Fibroblast of skin of left biceps (primary cell): Measurements from ENCODE around the gene KATNB1.
"Not testable (repeated sequence)": the region's sequence is repeated elsewhere in the genome, so short reads cannot be mapped to it uniquely, and the experiment has no call there.

Experiments
- DNase-seq, 2 experiments: peaks; one replicate each; pipeline ENCODE4 v3.0.0-alpha.2; 2013; ENCODE audit warnings: low read depth in 2 of 2

The KATNB1 gene

DNA sequence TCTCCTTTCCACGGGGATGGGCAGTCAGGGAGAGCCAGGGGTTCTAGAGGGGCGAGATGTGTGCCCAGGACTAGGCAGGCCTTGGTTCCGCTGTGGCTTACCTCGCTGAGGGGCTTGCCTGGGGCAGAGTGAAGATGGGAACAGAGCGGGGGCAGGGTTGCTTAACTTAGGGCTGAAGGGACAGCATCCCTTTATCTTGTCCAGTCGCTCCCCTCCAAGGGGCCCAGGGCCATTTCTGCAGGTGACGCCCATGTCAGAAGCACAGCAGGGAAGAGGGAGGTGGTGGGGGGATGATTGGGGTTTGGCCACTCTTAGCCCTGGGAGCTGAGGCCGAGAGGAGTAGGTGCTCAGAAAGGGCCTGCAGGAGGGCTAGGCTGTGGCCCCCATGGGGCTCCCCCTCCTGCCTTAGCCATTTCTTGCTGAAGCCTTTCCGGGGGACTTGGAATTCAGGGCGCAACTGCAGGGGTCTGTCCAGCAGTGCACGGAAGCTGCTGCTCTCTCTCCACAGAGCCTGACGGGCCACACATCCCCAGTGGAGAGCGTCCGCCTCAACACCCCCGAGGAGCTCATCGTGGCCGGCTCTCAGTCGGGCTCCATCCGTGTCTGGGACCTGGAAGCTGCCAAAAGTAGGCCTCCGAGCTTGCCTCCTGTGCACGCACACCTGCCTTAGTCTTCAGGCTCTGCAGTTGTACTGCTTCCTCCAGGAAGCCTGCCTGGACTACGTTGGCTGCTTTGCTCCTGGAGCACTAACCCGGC, 8.5 kb downstream of the KATNB1 start:
- DNase-seq, result no peak

DNA sequence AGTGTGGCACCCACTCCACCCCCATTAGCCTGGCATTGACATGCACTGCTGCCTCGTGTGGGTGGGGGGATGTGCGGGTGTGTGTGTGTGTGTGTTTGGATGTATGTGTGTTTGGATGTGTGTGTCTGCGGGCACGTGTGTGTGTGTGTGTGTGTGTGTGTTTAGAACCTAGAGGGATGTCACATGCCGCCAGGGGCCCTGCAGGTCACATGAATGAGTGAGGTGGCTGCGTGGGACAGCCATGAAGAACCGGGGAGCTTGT, 9.0 kb downstream of the KATNB1 start:
- no peak for DNase-seq

DNA sequence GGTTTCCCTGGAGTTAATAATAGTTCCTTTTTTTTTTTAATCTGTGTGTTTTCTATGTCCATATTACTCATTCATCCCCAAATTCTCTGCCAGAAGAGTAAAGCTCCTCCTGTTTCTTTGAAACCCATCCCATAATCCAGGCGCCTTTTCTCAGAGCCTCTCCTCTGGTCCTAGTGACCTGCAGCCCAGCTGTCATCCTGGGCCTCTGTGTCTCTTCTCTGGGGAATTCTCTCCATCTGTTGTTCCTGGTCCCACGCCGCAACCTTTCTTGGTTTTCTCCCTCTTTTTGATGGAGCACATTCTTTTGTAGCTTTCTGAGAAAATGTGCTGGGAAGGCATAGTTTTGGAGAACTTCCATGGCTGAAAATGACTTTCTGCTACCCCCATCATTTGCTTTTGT, 10.2 kb downstream of the KATNB1 start:
- no peak for DNase-seq

DNA sequence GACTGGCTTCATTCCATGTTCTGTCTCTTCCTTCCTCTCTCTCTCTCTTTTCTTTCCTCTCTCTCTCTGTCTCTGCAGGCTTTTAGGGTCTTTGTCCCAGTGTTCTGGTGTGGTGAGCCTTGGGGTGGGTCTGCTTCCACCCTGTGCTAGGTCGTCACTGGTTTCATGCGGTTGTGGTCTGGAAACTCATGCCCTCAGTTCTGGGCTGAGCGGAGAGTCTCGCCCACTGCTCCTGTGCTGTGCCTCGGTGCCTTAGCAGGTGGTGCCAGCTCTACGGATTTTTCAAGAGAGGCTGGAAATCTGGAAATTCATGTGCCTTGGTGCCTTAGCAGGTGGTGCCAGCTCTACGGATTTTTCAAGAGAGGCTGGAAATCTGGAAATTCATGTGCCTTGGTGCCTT, 10.7 kb downstream of the KATNB1 start:
- DNase-seq, result not testable (repeated sequence)

DNA sequence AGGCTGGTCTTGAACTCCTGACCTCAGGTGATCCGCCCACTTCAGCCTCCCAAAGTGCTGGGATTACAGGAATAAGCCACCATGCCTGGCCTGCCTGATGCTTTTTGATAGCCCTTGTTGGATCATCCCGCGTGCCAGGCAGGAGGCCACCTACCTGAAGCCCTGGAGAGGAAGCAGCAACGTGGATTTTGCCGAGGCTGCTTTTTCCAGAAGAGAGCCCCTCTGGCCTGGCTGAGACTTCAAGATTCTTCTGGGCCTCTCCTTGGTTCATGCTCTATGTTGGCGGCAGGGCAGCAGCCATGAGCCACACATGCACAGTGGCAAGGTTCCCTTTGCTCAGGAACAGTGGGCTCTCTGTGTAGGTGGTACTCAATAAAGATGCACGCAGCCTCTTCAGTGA, 11.5 kb downstream of the KATNB1 start:
- DNase-seq, result no peak

DNA sequence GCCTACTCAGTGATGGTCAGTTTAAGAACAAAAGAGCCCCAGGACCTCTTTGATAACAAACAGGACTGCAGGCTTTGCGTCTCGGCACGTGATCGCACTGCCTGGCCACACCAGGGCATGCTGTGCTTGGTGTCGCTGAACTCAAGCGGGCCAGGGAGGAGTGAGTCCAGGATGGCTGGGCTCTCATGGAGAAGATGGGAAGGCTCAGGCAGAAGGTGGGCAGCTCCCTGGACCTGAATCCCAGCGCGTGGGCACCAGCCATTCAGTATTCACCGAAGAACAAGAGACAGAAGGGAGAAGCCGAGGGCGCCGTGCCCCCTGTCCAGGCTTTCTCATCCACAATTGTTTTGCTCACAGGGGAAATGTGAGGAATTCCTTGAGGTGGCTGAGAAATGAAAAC, 11.9 kb downstream of the KATNB1 start:
- DNase-seq, result no peak

DNA sequence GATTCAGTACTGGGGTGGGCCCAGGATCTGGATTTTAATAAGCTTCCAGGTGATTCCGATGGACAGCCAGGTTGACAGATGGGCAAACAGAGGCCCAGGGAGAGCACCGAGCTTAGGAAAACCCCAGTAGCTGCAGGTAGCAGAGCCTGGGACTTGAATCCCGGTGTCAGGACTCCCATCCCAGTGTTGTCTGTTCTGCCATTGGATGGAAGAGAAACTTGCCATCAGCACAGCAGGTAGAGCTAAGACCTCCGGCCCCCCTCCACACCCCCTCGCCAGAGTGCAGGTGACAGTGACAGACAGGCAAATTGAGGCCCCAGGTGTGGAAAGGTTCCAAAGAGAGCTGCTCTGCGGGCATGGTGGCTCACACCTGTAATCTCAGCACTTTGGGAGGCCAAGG, 12.4 kb downstream of the KATNB1 start:
- DNase-seq, result no peak

DNA sequence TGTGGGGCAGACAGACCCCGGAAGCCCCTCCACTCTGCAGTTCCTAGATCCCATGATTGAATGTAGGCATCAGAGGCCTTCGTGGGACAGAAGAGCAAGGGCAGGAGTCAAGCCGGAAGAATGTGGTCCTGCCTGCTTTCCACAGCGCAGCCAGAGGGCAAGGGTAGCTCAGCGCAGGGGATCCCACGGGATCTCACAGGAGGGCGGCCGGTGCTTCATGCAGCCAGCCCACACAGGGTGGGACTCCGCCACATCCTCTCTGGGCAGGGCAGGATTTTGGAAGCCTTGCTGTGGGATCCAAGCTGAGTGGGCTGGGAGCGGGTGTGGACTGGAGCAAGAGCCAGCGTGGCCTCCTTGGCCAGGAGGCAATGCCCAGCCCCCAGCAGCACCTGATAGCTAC, 13.0 kb downstream of the KATNB1 start:
- DNase-seq, result no peak

DNA sequence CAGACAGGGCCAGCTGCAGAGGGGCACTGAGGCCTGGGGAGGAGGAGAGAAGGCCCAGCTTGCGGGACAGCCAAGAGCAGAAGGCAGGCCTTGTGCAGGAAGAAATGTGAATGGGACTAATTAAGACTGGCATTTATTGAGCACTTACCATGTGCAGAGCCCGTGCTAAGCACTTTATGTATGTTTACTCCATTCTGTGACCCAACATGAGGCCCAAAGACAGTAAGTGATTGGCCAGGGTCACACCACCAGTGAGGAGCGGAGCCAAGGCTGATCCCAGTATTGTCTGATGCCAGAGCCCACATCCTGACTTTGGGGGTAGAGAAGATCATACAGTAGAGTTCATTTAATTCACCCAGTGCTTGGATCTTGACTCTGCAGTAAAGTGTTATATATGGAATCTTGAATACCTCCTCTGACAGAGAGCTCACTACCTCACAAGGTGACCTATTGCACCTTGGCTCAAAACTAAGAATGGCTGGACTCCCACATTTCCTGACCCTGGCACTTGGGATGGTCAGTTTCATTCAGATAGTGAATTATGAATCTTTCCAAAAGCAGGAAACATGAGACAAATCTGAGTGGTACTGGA, 13.6 kb downstream of the KATNB1 start:
- DNase-seq, result no peak

DNA sequence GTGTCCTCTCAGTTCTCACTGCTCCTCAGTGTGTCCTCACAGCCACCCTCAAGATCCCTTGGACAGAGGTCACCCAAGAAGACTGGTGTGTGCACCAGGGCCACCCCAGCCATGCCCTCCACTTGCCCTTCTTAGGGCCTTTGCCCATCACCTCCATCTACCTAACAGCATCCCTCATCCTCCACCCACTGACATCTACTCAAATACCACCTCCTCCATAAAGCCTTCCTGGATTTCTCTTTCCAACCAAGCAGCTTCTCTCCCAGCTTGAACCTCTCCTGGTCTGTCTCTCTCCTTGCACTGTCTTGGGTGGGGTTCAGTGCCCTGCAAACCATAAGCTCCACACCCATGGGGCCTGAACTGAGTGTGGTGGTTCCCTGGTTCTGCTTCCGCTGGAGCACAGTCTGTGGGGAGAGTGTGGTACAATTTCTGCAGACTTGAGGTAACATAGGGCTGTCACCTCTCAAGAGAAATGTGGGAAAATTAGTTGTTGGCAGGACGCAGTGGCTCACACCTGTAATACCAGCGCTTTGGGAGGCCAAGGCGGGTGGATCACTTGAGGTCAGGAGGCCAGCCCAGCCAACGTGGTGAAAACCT, 14.4 kb downstream of the KATNB1 start:
- no peak for DNase-seq

DNA sequence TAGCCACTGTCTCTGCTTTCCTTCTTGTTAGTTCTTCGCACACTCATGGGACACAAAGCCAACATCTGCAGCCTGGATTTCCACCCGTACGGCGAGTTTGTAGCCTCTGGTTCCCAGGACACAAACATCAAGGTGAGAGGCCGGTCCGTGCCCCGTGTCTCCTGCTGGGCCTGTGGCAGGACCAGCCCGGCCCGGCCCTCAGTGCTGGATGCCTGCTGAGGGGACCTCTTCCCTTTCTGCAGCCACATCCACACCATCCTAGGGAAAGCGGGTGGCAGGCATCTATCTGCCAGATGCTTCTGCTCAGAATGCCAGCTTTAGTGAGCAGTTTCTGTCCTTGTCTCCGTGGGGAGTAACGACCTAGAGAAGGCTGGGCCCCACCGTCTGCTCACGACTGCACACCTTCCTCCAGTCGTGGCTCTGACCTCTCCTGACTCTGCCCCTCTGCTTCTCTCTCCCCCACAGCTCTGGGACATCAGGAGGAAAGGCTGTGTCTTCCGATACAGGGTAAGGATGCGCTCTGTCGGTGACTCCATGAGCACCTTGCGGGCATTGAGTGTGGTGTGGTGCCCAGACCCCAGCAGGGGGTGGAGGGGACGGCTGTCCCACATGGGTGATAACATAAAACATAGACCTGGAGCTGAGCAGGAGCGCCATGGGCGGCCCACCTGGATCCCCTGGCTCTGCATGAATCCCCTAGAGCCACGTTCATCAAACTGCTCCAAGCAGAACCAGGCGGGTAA, 15.4 kb downstream of the KATNB1 start:
- DNase-seq, result no peak

DNA sequence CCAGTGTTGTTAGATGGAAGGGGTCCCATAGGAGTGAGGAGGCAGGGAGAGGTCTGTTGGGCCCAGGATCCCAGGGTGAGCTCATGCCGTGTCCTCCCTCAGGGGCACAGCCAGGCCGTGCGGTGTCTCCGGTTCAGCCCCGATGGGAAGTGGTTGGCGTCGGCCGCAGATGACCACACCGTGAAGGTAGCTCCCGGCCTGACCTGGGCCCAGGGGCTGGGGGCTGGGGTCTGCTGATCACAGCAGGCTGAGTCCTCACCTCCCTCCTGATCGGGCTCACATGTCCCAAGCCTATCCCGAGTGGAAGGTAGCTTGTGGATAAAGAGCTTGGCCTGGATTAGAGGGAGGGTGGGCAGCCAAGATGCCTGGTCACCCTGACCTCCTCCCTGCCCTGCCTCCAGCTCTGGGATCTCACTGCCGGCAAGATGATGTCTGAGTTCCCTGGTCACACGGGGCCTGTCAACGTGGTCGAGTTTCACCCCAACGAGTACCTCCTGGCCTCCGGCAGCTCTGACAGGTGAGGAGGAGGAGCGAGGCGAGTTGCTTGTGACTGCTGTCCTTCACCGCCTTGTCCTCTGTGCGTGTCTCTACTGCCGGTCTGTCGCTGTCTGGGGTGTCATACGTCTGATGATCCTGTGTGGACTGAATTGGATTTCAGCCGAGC, 16.1 kb downstream of the KATNB1 start:
- no peak for DNase-seq

DNA sequence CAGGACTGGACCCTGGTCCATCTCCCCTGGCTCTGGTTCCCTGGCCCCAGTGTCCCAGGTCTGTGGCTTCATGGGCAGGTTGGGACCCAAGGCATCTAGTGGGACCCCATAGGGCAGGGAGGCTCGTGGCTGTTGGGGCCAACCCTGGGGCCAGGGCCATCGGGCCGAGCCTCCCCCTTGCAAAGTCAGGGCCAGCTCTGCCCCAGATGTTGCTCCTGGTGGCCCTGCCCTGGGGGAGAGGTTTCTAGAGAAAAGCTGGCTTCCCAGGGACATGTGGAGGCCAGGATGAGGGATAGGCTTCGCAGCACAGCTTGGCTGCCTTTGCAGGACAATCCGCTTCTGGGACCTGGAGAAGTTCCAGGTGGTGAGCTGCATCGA, 16.6 kb downstream of the KATNB1 start:
- no peak for DNase-seq

DNA sequence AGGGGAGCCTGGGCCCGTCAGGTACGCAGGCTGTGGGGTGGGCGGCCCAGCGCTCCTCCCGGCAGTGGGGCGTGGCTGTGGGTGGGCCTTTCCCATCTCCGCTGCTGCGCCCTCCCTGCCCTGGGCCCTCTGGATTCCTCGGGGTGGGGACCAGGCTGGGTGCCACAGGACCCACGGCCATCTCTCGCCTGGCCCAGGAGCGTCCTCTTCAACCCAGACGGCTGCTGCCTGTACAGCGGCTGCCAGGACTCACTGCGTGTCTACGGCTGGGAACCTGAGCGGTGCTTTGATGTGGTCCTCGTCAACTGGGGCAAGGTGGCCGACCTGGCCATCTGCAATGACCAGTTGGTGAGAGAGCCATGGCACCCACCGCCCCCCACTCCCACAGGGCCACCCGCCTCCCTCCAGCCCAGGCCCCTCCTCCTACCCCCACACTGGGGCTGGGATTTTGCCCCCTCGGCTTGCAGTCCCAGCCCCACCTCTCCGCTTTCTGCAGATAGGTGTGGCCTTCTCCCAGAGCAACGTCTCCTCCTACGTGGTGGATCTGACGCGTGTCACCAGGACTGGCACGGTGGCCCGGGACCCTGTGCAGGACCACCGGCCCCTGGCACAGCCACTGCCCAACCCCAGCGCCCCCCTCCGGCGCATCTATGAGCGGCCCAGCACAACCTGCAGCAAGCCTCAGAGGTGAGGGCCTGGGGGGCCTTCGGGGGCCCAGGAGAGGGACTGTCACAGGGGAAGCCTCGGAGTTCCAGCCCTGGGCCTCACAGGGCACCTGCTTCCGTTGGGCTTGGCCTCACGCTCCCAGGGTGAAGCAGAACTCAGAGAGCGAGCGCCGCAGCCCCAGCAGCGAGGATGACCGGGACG, 17.2 kb downstream of the KATNB1 start:
- DNase-seq, result no peak

DNA sequence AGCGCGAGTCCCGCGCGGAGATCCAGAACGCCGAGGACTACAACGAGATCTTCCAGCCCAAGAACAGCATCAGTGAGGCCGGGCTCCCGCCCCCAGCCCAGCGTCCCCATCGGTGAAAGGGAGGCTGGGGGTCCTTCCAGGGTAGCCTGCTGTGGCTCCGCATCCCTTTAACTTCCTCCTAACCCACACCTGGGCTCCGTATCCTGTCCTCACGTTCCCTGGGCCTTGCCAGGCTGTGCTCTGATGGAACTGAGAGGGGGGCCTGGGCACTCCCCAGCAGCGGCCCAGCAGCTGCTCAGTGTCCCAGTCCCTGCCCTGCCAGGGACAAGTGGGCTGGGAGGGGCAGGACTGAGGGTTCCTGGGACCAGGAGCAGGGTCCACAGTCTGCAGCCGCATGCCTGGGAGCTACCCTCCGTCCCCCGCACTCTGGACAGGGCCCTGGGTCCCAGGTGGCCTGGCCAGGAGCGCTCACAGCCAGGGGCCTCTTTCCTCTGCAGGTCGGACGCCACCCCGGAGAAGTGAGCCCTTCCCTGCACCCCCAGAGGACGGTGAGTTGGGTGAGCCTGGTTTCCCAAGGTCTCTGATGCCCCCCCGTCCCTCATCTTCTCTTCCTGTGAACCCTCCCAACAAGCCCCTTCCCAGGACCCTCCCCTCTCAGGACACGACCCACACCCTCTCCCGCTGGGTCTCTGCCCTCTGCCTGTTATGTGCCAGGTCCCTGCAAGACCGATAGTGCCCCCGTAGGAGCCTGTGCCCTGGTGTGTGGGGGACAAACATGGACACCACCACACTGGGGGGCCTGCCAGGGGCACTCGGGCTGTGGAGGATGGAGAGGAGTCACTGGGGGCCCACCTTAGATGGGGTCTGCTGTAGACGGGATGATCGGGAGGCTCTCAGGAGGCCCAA, 18.1 kb downstream of the KATNB1 start:
- no peak for DNase-seq

DNA sequence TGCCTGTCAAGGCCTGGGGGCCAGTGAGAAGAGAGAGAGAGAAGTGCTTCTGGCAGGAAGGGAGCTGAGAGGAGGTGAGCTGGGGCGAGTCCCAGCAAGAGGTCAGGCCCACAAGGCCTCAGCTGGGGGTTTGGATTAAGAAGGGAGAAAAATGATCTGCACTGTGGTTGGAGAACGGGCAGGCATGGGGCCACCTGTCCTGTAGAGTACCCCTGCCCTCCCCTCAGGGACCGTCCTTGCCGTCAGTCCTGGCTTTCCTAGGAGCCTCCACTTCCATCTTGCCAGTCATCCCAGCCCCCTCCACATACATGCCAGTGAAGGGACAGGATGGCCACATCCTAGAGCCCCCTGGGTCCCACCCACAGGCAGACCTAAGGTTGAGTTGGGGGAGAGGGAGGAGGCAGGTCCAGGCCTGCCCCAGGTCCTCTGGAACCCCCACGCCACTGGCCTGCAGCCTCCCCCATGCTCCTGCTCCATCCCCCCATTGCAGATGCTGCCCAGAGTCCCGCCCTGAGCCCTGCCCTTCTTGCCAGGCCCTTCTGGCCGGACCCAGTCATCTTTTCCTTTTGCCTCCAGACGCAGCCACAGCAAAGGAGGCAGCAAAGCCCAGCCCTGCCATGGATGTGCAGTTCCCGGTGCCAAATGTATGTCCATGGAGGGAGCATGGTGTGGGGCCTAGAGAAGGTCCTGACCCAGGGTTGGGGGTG, 18.9 kb downstream of the KATNB1 start:
- DNase-seq, result no peak

DNA sequence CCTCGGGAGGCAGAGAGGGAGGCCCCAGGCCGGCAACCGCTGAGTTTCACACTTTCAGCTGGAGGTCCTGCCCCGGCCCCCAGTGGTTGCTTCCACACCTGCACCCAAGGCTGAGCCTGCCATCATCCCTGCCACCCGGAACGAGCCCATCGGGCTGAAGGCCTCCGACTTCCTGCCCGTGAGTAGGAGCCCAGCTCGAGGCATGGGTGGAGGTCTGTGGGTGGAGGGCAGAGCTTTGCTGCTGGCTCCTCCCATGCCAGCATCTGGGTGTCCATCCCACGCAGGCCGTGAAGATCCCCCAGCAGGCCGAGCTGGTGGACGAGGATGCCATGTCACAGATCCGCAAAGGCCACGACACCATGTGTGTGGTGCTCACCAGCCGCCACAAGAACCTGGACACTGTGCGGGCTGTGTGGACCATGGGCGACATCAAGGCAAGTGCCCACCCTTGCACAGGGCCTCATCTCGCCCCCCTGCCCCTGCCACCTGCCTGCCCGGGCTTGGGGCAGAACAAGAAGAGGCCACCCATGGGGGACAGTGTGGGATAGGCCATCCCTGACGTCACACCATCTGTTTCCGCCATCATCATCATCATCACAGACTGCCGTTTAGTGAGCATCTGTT, 19.6 kb downstream of the KATNB1 start:
- DNase-seq, result no peak

DNA sequence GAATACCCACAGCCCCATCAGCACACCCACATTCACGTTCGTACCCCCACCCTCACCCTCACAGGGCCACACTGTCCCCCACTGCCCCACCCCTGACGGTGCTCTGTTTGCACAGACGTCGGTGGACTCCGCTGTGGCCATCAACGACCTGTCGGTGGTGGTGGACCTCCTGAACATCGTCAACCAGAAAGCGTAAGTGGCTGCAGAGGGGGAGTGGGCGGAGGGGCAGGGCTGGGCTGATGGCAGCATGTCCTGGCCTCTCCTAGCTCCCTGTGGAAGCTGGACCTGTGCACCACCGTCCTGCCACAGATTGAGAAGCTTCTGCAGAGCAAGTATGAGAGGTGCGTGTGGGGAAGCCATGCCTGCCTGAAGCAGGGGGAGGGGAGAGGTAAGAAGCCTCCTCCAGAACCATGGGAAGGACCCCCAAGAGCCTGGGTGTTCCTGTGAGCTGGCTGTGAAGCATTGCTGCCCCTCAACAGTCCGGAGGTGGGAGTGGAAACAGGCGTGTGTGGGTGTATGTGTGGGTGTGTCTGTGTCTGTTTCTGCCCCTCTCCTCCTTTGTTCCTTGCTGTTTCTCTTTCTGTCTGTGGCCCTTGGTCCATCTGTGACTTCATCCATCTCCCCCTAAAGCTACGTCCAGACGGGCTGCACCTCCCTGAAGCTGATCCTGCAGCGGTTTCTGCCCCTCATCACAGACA, 20.3 kb downstream of the KATNB1 start:
- DNase-seq, result no peak
